BE2C (cell line): ENCODE measurements around the gene MUC4.
"Not testable (repeated sequence)": the region's sequence is repeated elsewhere in the genome, so short reads cannot be mapped to it uniquely, and the experiment has no call there.

Experiments used
- DNase-seq: peaks from one replicate; pipeline ENCODE4 v3.0.0-alpha.2; 2020
- H3K27me3 ChIP-seq: fragments of 250-450 bp; sonication (Bioruptor Pico); 2 replicates; pipeline ENCODE4 v1.5.1; 2020; ENCODE audit warnings: mild to moderate bottlenecking
- H3K36me3 ChIP-seq: fragments of 250-450 bp; sonication (Bioruptor Pico); 2 replicates; pipeline ENCODE4 v1.5.1; 2020; ENCODE audit warnings: mild to moderate bottlenecking
- H3K4me1 ChIP-seq: fragments of 250-450 bp; sonication (Bioruptor Pico); 2 replicates; pipeline ENCODE4 v1.5.1; 2020
- H3K4me3 ChIP-seq: 2 replicates; pipeline ENCODE4 v1.5.1; 2011; ENCODE audit warnings: low read depth, low read length
- H3K9me3 ChIP-seq: fragments of 250-450 bp; sonication (Bioruptor Pico); 2 replicates; pipeline ENCODE4 v1.5.1; 2020
- TF ChIP-seq, protein P1 (sequence below): IDR thresholded peaks from 2 replicates; pipeline ENCODE4 v1.5.1; 2012; ENCODE audit warnings: mild to moderate bottlenecking, low read depth, low read length

Gene MUC4

GRCh38 chr3:195821403-195822130 is 9.8 kb upstream of the MUC4 start:
- H3K4me1 ChIP-seq: no peaks in the 10 kb centered on the region; the same call in 1 of the 2 replicates
- H3K9me3 ChIP-seq: no peaks in the 10 kb centered on the region
- no peaks in the 10 kb centered on the region for H3K36me3 ChIP-seq
- no peak overlapping the region for H3K4me3 ChIP-seq
- TF ChIP-seq, protein P1, sequence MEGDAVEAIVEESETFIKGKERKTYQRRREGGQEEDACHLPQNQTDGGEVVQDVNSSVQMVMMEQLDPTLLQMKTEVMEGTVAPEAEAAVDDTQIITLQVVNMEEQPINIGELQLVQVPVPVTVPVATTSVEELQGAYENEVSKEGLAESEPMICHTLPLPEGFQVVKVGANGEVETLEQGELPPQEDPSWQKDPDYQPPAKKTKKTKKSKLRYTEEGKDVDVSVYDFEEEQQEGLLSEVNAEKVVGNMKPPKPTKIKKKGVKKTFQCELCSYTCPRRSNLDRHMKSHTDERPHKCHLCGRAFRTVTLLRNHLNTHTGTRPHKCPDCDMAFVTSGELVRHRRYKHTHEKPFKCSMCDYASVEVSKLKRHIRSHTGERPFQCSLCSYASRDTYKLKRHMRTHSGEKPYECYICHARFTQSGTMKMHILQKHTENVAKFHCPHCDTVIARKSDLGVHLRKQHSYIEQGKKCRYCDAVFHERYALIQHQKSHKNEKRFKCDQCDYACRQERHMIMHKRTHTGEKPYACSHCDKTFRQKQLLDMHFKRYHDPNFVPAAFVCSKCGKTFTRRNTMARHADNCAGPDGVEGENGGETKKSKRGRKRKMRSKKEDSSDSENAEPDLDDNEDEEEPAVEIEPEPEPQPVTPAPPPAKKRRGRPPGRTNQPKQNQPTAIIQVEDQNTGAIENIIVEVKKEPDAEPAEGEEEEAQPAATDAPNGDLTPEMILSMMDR: no peak
- H3K27me3 ChIP-seq: no peaks in the 10 kb centered on the region
- no peak for DNase-seq

DNA sequence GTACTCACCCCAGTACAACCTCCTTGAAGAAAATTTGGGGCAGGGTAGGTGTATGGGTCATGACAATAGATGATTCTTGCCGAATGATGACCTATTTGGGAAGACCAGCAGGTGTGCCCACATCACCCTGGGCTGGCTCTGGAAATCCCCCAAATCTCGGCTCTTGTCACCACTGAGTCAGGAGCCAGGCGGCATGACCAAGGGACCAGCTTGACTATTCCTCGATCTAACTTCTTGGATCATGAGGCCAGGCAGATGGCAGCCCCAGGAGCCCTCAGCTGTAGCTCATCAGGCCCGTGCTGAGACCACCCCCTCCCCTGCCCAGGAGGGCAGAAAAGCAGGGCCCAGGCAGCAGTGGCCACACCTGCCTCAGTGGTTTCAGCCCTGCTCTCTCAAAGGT is 9.2 kb upstream of the MUC4 start:
- no peaks in the 10 kb centered on the region for H3K27me3 ChIP-seq

DNA sequence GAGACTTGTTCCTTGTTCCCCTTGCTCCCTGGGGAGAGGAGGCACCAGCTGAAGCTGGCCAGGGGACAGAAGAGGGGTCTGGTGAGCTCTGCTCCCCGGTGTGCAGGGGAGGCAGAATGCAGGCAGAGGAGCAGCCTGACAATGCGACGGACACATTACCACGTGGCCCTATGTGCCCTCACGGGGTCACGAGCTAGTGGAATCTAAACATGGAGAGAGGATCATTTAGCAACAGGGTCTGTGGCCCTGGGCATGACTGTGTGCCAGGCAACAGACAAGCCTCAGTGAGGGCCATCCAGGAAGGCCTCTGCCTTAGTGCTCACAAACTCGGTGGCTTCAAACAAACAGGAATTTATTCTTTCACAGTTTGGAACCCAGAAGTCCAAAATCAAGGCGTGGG is 8.5 kb upstream of the MUC4 start:
- Histone ChIP-seq H3K9me3 (no peaks in the 10 kb centered on the region), H3K4me1 (no peaks in the 10 kb centered on the region; the same call in 1 of the 2 replicates), H3K36me3 (no peaks in the 10 kb centered on the region), H3K4me3 (no peak overlapping the region), H3K27me3 (no peaks in the 10 kb centered on the region)
- TF ChIP-seq, protein P1: no peak
- no peak for DNase-seq

More for the DNA sequence above, 9.2 kb upstream of the MUC4 start:
- DNase-seq: no peak
- Histone ChIP-seq H3K4me1 (no peaks in the 10 kb centered on the region; the same call in 1 of the 2 replicates), H3K9me3 (no peaks in the 10 kb centered on the region), H3K36me3 (no peaks in the 10 kb centered on the region), H3K4me3 (no peak overlapping the region)
- TF ChIP-seq, protein P1: no peak

DNA sequence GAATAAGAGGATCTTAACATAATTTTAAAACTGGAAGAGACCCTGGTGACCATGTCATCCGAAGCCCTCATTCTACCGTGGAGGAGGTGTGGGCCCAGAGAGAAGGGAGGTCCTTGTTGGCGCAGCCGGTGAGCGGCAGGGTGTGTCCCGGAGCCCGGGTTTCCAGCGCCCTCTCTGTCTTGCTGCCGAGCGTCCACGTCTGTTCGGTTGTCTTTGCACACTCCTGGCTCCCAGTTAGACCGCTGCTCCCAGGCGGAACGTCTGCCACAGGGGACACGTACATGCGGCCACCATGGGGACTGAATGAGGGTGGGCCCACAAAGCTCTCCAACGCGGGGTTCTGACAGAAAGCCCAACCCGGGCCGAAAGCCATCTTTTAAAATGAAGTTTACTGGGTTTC is 6.6 kb upstream of the MUC4 start:
- no peak overlapping the region for H3K4me3 ChIP-seq
- TF ChIP-seq, protein P1: no peak
- H3K9me3 ChIP-seq: no peaks in the 10 kb centered on the region
- no peaks in the 10 kb centered on the region for H3K36me3 ChIP-seq
- no peak for DNase-seq
- no peaks in the 10 kb centered on the region for H3K27me3 ChIP-seq
- no peaks in the 10 kb centered on the region; the same call in 1 of the 2 replicates for H3K4me1 ChIP-seq

- TF ChIP-seq, protein P1: no peak
- Histone ChIP-seq H3K9me3 (no peaks in the 10 kb centered on the region), H3K4me3 (no peak overlapping the region), H3K27me3 (peaks cover 2% of the 10 kb centered on the region; the same call in 1 of the 2 replicates), H3K4me1 (no peaks in the 10 kb centered on the region), H3K36me3 (no peaks in the 10 kb centered on the region)
- no peak for DNase-seq
Measured at GRCh38 chr3:195817578-195818135, 5.9 kb upstream of the MUC4 start.

DNA sequence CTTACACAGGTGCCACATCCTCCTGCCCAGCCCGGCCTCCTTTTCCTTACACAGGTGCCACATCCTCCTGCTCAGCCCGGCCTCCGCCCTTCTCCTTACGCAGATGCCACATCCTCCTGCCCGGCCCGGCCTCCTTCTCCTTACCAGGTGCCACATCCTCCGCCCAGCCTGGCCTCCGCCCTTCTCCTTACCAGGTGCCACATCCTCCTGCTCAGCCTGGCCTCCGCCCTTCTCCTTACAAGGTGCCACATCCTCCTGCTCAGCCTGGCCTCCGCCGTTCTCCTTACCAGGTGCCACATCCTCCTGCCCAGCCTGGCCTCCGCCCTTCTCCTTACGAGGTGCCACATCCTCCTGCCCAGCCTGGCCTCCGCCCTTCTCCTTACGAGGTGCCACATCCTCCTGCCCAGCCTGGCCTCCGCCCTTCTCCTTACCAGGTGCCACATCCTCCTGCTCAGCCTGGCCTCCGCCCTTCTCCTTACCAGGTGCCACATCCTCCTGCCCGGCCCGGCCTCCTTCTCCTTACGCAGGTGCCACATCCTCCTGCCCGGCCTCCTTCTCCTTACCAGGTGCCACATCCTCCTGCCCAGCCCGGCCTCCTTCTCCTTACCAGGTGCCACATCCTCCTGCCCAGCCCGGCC is 4.7 kb upstream of the MUC4 start:
- not testable (repeated sequence) for H3K9me3 ChIP-seq, H3K4me3 ChIP-seq, H3K36me3 ChIP-seq, DNase-seq, H3K27me3 ChIP-seq, H3K4me1 ChIP-seq
